ENCODE measurements around the gene CHMP6.

Gene CHMP6

GRCh38 chr17:81044764-81045589 lies 53.3 kb downstream of the CHMP6 start:
- Histone ChIP-seq H3K9me2 (replicated peaks; ENCODE audit: low read depth, low read length) (no peaks in the 10 kb centered on the region), H3K4me3 (ENCODE audit: low read length, poor library complexity, severe bottlenecking) (no peak overlapping the region), H3K4me1 (ENCODE audit: insufficient read depth, low read length, poor library complexity, severe bottlenecking) (no peaks in the 10 kb centered on the region), H3F3A (ENCODE audit: low read depth) (no peaks in the 10 kb centered on the region), H4K20me1 (ENCODE audit: insufficient read depth, low read length, poor library complexity, severe bottlenecking) (no peaks in the 10 kb centered on the region), H3K27me3 (ENCODE audit: insufficient read depth, low read length, poor library complexity, severe bottlenecking) (no peaks in the 10 kb centered on the region), H3K4me2 (ENCODE audit: low read depth, low read length, poor library complexity, severe bottlenecking) (no peak overlapping the region), H2AFZ (ENCODE audit: low read length) (no peak overlapping the region), H3K36me3 (ENCODE audit: insufficient read depth, low read length) (no peaks in the 10 kb centered on the region), H3K9ac (ENCODE audit: low read depth, low read length, poor library complexity, severe bottlenecking) (no peak overlapping the region), H3K79me2 (ENCODE audit: insufficient read depth, low read length) (no peaks in the 10 kb centered on the region), H3K9me3 (ENCODE audit: insufficient read depth, low read depth, low read length) (no peaks in the 10 kb centered on the region)
- TF ChIP-seq CTCF (conservative IDR thresholded peaks at IDR 0.05; ENCODE audit: low read length) (no peak), EZH2phosphoT487 (IDR thresholded peaks at IDR 0.05; ENCODE audit: borderline replicate concordance) (no peak)

- Histone ChIP-seq H3K36me3 (ENCODE audit: insufficient read depth, low read length) (no peaks in the 10 kb centered on the region), H3K9me3 (ENCODE audit: insufficient read depth, low read depth, low read length) (no peaks in the 10 kb centered on the region), H3K4me3 (ENCODE audit: low read length, poor library complexity, severe bottlenecking) (no peak overlapping the region), H3K9ac (ENCODE audit: low read depth, low read length, poor library complexity, severe bottlenecking) (no peak overlapping the region), H3K9me2 (replicated peaks; ENCODE audit: low read depth, low read length) (no peaks in the 10 kb centered on the region), H3K27me3 (ENCODE audit: insufficient read depth, low read length, poor library complexity, severe bottlenecking) (no peaks in the 10 kb centered on the region), H3F3A (ENCODE audit: low read depth) (no peaks in the 10 kb centered on the region), H4K20me1 (ENCODE audit: insufficient read depth, low read length, poor library complexity, severe bottlenecking) (no peaks in the 10 kb centered on the region), H3K4me1 (ENCODE audit: insufficient read depth, low read length, poor library complexity, severe bottlenecking) (no peaks in the 10 kb centered on the region), H3K4me2 (ENCODE audit: low read depth, low read length, poor library complexity, severe bottlenecking) (no peak overlapping the region), H2AFZ (ENCODE audit: low read length) (no peak overlapping the region), H3K79me2 (ENCODE audit: insufficient read depth, low read length) (no peaks in the 10 kb centered on the region)
- TF ChIP-seq CTCF (conservative IDR thresholded peaks at IDR 0.05; ENCODE audit: low read length) (no peak), EZH2phosphoT487 (IDR thresholded peaks at IDR 0.05; ENCODE audit: borderline replicate concordance) (no peak)
Observed at GRCh38 chr17:81045590-81046095, 54.0 kb downstream of the CHMP6 start.

GRCh38 chr17:81046132-81046769 lies 54.6 kb downstream of the CHMP6 start:
- Histone ChIP-seq H3K9ac (ENCODE audit: low read depth, low read length, poor library complexity, severe bottlenecking) (no peak overlapping the region), H2AFZ (ENCODE audit: low read length) (no peak overlapping the region), H3K9me2 (replicated peaks; ENCODE audit: low read depth, low read length) (no peaks in the 10 kb centered on the region), H3K27me3 (ENCODE audit: insufficient read depth, low read length, poor library complexity, severe bottlenecking) (no peaks in the 10 kb centered on the region), H3K36me3 (ENCODE audit: insufficient read depth, low read length) (no peaks in the 10 kb centered on the region), H3K4me2 (ENCODE audit: low read depth, low read length, poor library complexity, severe bottlenecking) (no peak overlapping the region), H3F3A (ENCODE audit: low read depth) (no peaks in the 10 kb centered on the region), H3K9me3 (ENCODE audit: insufficient read depth, low read depth, low read length) (no peaks in the 10 kb centered on the region), H3K4me3 (ENCODE audit: low read length, poor library complexity, severe bottlenecking) (no peak overlapping the region), H3K4me1 (ENCODE audit: insufficient read depth, low read length, poor library complexity, severe bottlenecking) (no peaks in the 10 kb centered on the region), H3K79me2 (ENCODE audit: insufficient read depth, low read length) (no peaks in the 10 kb centered on the region), H4K20me1 (ENCODE audit: insufficient read depth, low read length, poor library complexity, severe bottlenecking) (no peaks in the 10 kb centered on the region)
- TF ChIP-seq CTCF (conservative IDR thresholded peaks at IDR 0.05; ENCODE audit: low read length) (no peak), EZH2phosphoT487 (IDR thresholded peaks at IDR 0.05; ENCODE audit: borderline replicate concordance) (no peak)
